ENCODE data around the gene HECTD2.
"Not testable (repeated sequence)": the region's sequence is repeated elsewhere in the genome, so short reads cannot be mapped to it uniquely, and the experiment has no call there.

The HECTD2 gene

DNA sequence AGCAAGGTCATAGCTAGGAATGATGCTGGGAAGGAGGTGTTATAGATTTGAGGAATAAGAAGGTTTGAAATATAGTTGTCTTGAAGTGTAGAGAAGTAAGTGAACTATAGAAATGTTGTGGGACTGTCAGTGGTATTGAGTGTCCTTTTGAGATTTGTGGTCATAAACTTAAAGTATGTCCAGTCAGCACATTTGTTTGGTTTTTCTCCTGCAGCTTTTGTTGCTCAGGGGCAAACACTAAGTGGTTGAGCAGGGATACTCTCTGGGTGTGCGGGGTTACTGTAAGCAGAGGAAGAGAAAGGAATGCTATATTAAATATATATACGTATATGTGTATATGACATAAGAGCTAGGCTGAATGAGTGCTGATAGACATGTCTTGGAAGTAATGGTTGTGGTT lies 67.1 kb downstream of the HECTD2 start:
- DNase-seq, result no peak

- DNase-seq, result no peak
Measured at GRCh38 chr10:91479583-91479982, 69.4 kb downstream of the HECTD2 start.

DNA sequence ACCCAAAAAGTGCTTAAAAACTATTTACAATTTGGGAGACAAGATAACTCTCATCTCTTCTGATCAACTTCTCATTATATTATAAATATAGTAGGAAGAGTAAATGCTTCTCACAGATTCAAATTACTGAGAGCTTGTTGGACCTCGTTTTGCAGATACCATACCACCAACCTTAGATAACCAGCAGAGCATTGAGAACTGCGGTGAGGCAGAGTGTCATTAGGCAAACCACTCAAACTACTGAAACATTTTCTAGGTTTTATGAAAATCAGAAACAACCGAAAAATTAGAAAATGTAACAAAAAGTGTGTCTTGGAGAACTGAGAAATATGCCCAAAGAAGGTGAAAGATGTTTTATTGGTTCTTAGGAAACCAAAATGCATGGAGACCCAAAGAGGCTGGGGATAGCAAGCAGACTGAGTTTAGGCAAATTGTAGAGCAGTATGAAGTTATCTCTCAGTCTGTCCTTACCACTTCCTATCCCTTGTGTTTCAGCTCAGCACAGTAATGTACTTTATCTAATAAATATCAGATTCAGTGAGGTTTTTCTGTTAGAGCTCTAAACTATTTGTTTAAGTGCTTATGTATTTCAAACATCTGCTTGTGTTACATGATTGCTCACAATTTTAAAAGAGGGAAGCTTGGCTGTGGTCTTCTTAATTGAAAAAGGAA lies 77.9 kb downstream of the HECTD2 start:
- DNase-seq, result no peak

GRCh38 chr10:91493313-91493712 lies 83.2 kb downstream of the HECTD2 start:
- DNase-seq, result no peak

DNA sequence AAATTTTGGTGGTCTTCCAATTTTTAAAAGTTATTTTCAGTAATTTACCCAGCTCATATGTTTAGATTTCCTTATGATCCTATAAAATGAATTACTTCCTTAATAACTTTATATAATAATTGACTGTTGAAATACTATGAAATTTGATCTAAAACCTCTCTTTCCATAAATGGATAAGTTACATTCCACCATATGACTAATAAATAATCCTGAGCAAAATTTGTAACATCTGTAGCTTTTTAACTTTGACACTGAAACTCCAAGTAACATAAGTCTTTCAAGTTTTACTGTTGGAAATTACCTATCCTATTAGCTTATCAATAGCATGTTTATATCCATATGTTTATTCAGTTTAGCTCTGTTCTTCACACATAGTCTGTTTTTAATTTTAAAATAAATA lies 85.3 kb downstream of the HECTD2 start:
- no peak for DNase-seq

DNA sequence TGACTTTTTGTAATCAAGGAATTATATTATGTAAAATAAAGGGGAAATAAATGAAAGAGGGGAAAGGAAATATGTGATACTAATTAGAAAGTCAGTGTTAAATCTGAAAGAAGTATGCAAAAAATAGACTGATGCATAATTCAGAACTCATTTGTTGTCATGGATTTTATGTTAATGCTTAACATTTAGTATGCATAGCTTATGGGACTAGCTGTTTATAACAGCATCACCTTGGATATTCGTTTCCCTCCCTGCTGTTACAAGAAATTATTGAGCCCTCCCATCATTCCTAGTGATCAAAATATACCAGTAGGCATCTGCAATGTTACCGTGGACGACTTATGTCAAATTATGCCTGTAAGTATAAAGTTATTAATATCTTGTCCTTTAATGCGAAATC lies 85.9 kb downstream of the HECTD2 start:
- no peak for DNase-seq

GRCh38 chr10:91511549-91512330 lies 101.6 kb downstream of the HECTD2 start:
- no peak for DNase-seq

- no peak for DNase-seq
Measured at GRCh38 chr10:91512458-91512857, 102.3 kb downstream of the HECTD2 start.

GRCh38 chr10:91513598-91514424 lies 103.7 kb downstream of the HECTD2 start:
- no peak for DNase-seq

DNA sequence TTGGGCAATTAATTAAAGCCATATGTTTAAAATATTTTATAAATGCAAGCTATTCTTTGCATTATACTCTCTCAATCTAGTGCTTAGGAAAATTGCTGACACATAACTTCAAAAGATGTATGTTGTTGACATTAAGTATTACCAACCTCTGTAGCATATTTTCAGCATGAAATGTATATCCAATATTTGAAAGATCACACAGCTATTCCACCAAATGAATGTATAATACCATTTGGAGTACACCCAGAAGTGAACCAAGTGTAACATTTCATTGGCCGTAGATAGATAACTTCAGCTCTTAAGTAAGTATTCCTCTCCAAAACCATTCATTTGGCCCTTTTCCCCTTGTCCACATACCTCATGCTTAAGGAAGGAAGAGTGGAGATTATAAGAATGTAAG lies 104.6 kb downstream of the HECTD2 start:
- DNase-seq, result no peak

DNA sequence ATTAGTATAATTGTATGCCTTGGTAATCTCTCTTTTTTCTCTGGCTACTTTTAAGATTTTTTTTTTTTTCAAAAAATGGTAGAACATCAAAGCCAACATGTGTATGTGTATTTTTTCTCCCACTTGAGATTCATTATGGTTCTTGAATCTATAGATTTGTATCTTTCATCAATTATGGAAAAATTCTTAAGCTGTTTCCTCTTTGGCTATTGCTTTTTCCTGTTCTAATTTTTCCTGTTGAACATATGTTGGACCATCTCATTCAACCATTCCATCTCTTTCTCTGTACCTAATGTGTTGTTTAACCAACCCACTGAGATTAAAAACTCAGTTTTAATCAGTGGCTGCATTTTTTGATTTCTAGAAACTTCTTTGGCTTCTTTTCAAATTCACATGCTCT lies 107.2 kb downstream of the HECTD2 start:
- no peak for DNase-seq

GRCh38 chr10:91519899-91520514 lies 109.9 kb downstream of the HECTD2 start:
- no peak for DNase-seq

DNA sequence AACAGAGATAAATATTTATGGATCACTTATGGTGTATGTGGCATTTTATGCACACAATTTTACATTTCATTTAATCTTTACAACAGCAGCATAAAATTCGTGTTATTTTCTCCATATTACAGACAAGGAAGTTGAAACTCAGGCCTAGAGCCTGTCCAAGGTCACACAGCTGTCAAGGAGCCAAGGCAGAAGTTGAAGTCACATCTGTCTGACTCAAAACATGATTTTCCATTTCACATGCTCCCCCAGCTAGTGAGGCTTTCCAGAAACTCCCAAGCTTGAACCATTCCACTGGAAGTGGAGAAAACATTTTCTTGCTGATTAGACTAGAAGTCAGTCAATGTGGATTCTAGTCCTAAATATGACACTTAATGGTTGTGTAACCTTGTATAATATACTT lies 110.5 kb downstream of the HECTD2 start:
- no peak for DNase-seq

DNA sequence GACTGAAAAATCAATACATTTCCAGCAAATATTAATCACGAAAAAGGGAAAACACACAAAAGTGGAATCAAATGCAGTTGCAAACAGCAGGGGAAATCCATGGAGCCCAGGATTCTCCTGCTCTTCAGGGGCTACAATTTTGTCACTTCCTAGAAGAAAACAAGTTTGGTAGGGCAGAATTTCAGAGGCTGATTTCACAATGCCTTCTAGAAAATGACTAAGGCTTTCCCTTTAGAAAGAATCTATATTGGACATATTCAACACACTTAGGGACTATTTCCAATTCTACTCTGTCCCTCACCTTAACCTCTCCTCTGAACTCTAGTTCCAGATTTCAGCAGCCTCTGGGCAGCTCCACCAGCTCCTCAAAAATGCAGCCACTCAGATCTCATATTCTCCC lies 111.3 kb downstream of the HECTD2 start:
- no peak for DNase-seq

DNA sequence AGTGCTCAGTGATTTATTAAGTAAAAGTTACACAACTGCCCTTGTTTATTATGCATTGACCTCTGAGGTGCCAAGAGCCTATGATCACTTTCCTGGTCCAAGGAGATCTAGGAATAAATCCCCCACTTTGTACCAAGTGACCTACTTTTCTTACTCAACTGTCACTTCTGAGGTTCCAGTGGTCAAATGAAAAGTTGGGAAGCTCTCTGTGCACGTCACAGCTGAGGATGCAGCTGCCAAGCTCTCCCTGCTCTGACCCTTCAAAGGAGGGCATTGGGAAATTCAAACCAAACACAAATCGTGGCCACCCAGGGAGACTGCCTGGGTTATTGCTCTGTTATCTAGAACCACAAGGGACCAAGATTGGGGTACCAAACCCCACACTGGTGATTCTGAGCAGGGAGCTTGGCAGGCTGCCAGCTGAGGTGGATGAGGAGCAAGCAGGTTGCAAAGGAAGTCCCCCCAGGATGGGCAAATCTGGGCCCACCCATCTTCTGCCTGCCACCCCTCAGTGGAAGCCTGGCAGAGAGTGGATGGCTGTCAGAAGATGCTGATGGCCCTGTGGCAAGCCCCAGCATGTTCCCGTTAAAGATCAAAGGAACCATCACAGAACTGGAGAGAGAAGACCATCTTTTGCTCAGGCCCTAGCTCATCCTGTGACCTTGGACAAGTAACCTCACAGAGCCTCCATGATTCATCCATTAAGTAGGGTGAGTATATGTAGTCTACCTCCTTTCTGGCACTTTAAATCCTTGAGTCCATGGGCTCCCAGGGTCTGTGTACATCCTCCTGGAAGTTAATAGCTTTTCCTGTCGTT lies 116.0 kb downstream of the HECTD2 start:
- DNase-seq, result no peak

DNA sequence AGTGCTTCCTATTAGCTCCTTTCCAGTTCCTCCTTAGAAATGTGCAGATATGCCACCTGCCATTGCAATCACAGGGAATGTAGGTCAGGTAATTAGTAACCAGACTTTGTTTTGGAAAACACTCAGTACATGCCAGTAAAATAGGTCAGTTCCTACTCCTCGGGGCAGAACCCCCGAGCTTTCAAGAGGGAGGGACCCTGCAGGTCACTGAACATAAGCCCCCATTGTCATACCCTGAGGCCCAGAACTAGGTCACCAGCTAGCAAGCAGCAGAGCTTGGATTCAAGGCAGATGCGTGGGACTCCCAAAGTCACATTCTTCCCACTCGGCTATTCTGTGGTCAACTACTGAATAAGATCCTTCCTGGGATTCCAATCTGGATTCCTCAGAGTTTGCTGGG lies 117.9 kb downstream of the HECTD2 start:
- no peak for DNase-seq

DNA sequence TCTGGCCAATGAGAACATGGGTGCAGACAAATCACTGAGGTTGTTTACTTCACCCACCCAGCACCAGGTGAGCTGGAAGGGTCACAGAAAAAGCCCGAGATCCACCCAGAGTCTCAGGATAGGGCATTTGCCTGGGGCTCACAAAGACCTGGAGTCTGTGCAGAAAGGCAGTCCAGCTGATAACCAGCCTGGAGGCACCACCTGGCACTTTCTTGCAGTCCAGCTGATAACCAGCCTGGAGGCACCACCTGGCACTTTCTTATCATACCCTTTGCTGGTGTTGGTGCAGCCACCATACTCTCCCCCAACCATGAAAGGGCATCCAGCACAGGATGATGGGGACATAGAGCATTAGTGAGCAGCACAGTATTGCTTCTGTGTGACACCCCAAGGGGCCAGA lies 118.6 kb downstream of the HECTD2 start:
- DNase-seq, result no peak

DNA sequence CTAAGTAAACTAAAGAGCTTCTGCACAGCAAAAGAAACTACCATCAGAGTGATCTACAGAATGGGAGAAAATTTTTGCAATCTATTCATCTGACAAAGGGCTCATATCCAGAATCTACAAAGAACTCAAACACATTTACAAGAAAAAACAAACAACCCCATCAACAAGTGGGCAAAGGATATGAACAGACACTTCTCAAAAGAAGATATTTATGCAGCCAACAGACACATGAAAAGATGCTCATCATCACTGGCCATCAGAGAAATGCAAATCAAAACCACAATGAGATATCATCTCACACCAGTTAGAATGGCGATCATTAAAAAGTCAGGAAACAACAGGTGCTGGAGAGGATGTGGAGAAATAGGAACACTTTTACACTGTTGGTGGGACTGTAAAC lies 124.6 kb downstream of the HECTD2 start:
- not testable (repeated sequence) for DNase-seq

- DNase-seq, result no peak
Measured at GRCh38 chr10:91536111-91536510, 126.0 kb downstream of the HECTD2 start.

- DNase-seq, result no peak
Measured at GRCh38 chr10:91536733-91537132, 126.6 kb downstream of the HECTD2 start.

DNA sequence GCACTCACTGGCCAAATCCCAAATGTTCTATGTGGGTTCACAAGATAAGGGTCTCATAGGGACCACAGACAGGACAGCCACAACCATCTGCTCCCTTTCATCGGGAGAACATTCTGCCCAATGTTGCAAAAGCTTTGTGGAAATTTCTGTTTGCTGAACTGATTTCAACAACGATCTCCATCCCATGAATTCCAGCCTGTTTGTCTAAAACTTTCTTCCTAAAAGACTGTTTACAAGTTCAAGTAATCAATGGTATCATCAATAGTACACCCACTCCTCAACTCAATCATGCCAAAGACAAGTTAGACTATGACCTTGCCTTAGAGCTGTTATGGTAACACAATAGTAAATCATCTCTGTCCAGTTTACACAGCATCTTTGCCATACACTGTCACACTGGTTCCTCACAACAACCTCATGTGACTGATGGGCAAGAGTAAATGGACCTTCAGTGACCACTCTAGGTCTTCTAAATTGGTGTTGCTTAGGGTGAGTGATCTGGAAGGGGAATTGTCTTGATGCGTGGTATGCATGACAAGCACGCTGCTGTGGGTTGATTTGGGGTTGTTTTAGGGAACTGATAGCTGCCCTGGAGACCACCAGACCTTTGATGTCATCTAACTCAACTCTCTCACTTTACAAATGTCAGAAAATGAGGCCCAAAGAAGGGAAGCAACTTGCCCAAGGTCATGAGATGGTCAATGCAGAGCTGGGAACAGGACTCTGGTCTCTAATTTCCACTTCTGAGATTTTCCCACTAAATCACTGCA lies 127.7 kb downstream of the HECTD2 start:
- no peak for DNase-seq

DNA sequence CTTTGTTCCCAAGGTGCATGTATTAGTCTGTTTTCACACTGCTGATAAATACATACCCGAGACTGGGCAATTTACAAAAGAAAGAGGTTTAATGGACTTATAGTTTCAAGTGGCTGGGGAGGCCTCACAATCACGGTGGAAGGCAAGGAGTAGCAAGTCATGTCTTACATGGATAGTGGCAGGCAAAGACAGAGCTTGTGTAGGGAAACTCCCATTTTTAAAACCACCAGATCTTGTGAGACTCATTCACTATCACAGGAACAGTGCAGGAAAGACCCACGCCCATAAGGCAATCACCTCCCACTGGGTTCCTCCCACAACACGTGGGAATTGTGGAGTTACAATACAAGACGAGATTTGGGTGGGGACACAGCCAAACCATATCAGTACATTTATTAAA lies 129.8 kb downstream of the HECTD2 start:
- DNase-seq, result no peak
